HG03439 (cell line): Measurements from ENCODE around the gene FA2H.

ENCODE experiments used
- ATAC-seq: cut with Tn5 transposase; IDR thresholded peaks from one replicate; pipeline ENCODE4 v1.9.1; 2021; ENCODE audit warnings: mild to moderate bottlenecking, moderate library complexity; ENCODE audit not compliant: unreplicated experiment

Gene FA2H

DNA sequence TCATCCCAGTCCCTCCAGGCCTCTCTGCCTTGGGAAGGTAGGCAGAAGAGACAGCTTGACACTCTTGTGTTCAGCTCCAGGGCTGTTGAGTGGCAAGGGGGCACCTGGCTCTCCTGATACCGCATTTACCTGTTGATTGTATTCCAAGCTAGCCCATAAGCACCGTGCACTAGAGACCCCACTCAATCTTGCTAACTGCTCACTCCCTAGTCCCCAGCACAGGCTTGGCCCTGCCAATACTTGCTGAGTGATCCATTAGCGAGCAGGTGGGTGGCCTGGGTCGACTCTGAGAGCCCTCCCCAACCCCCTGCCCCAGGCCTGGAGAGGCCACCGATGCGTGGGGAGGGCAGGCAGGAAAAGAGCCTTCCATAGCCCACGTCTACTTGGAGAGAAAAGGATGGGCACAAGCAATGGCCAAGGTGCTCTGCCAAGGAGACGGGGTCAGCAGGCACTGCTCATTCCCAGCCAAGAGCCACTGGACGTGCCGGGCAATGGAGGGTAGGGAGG is 29.5 kb downstream of the FA2H start:
- ATAC-seq, result no peak

DNA sequence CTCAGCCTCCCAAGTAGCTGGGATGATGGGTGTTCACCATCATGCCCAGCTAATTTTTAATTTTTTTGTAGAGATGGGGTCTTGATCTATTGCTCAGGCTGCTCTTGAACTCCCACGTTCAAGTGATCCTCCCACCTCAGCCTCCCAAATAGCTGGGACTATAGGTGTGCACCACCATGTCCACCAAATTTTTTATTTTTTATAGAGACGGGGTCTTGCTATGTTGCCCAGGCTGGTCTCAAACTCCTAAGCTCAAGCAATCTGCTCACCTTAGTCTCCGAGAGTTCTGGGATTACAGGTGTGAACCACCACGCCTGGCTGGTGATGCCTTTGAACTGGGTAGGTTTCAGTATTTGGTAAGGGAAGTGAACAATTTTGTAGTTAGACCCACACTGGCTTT is 30.1 kb downstream of the FA2H start:
- no peak for ATAC-seq

DNA sequence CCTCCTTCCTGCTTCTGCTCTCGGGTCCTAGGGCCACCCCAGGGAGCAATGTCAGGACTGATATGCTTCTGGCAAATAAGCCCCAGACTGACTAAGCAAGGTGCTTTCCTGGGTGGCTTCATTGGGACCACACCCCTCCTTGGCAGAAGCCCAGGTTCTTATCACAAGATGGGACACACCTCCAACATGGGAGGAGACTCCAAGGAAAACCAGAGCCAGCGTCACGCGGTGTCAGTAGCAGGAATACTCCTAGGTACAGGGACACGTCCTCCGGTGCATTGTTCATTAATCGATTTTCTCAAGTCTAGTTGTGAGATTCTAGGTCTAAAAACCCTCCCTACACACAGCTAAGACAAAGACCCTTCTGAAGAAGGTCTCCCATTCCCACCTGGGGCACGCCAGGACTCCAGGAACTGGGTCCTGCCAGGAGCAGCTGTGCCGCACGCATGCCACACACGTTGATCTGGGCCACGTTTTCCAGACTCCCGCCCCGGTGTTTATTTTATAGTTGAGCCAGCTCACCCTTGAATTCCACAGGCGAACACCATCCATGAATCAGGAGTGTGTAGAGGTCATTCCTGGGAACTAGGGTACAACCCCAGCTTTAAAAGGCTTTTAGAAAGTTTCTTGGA is 30.8 kb downstream of the FA2H start:
- ATAC-seq, result no peak

DNA sequence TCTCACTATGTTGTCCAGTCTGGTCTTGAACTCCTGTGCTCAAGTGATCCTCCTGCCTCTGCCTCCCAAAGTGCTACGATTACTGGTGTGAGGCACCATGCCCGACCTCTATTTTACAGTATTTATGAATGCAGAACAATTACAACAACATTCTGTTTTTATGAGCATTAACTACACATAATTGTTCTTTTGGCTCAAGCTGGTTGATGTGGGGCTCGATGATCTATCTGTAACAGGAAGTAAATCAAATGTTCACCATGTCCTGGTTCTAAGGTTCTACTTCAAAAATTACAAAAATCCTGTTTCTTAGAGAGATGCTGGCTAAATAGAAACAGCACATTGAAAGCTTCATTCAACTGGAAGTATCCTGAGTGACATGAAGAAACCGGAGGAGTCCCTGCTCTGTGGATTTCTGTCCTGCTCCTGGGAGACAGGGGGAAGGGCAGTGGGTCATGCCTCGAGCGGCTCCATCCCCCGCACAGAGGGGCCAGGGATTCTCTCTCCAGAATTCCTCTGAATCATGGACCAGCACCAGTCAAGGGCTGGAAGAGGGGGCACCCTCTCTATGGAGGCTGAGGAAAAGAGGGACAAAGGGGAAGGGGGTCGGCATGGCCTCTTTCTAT is 31.5 kb downstream of the FA2H start:
- ATAC-seq, result no peak

DNA sequence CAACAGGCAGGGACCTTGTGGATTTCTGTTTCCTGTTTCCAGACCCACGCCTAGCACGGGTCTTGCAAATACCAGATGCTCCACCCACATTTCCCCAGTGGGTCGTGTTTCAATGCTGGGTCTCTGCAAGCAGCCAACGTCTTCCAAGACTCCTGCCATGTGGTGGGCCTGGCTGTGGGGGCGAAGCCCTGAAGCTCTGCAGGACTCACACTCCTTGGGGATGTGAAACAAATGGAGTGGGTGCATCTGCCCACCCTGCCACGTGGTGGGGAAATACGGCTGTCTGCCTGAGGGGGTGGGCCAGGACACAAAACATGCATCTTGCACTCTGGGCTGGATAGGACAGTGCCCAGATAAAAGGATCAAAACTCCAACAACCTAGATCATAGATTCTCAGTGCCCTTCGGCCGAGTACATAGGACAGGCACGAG is 32.6 kb downstream of the FA2H start:
- no peak for ATAC-seq

DNA sequence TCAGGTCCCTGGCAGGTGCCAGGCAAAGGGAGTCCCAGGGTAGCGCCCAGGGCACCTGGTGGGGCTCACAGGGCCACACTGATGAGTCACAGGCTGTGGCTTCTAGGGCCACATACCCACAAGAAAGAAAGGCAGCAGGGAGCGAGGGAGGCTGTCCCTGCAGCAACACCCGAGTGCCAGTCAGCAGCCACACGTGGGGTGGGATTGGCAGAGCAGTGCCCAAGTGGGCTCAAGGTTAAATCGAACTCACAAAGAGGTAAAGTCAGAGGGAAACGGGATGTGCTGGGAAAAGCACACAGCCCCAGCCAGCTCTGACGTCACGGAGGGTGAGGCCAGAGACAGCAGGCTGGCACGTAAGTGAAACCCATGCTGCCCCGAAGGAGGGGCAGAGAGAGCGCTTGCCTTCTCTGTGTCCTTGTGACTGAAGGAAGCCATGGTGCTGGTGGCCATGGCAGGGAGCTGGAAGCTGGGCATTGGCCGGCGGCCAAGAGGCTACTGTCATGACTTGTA is 33.8 kb downstream of the FA2H start:
- ATAC-seq, result no peak

DNA sequence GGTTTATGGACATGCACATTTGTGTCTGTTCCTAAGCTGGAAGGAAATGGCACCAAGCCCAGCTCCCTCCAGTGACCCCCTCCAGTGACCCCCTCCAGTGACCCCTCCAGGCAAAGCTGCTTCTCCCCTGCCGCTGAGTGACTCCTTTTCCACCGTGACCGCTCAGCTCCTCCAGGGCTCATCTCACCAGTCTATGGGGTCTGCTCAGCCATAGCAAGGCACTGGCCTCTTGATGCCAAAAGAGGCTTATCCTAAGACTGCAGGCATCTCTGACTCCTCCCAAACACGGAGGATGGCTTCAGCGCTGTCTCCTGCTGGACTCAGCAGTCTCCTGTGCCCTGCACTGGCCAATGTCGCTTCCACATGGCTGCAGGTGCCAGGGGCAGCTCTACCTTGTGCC is 35.3 kb downstream of the FA2H start:
- ATAC-seq, result no peak

DNA sequence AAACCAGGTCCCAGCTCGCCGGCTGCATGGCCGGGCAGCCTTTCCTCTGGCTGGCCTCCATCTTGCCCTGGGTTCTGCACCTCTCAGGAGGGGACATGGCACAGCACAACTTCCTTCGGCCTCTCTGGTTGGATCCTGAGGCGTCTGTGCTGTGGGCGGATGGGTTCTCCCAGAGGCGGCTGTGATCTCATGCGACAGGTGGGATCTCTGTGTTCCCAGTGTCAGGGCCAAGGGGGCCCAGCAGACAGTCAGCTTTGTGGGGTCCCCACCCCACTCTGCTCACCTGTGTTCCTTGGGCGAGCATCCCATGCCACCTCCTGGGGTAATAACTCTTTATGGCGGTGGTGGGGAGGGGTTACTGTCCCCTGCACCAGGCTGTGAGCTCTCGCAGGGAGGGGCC is 35.8 kb downstream of the FA2H start:
- ATAC-seq, result no peak

DNA sequence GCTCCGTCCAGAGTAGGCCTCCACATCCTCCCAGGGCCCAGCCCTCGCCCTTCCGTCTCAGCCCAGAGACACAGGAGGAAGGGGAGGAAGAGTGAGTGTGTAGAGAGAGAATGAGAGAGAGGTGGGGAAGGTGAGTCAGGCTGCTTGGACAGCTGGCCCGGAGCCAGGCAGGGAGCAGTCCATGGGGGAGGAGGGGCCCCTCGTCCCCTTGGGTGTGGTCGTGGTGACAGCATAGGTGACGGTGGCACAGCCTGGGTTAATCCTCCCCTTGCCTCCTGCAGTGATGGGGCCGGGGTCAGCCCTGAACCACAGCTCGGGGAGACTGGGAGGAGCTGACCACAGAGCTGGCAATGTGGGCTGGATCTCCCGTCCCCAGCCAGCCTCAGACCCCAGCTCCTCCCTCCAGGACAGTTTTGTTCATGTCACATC is 36.5 kb downstream of the FA2H start:
- ATAC-seq, result no peak

DNA sequence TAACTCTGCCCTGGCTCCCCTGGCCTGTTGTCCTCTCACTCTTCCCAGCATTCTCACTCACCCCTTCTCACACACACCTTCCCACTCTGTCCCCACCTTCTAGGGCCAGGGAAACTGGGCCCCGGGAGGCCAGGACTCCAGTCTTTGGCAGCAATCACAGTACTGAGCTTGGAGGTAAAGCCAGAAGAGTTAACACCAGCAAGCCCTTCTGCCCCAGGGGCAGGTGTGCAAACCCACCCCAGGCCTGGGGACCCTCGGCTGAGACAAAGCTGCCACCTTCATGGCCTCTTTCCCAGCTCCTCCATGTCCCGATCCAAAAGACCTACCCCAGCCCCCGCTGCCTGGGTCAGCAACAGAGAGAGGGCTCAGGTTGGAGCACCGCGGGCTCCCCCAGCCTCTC is 37.1 kb downstream of the FA2H start:
- ATAC-seq, result no peak

DNA sequence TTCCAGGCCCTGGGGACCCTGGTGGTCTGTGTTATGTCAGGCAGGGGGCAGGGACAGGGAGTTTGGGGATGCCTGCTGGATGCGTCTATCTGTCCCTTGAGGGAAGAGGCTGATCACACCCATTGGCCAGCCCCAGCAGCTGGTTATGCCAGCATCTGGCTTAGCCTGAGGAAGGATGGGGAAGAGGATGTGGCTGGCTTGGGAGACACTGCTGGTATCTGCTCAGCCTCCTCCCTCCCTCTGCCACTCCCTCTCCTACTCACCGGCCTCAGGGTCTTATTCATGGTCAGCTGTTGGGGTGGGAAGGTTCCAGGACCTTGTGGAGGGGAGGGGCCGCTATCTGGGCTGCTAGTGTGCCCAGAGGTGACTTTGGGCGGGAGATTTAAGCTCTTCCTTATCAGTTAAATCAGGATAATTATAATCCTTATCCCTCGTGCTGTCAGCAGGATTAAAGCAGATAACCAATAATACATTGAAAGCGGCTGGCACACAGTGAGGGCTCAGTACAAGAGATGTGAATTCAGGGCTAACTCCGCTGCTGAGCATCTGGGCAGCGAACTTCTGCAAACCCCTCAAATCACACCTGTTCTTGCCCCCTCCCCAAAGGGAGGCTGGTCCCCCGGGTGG is 38.0 kb downstream of the FA2H start:
- ATAC-seq, result no peak

DNA sequence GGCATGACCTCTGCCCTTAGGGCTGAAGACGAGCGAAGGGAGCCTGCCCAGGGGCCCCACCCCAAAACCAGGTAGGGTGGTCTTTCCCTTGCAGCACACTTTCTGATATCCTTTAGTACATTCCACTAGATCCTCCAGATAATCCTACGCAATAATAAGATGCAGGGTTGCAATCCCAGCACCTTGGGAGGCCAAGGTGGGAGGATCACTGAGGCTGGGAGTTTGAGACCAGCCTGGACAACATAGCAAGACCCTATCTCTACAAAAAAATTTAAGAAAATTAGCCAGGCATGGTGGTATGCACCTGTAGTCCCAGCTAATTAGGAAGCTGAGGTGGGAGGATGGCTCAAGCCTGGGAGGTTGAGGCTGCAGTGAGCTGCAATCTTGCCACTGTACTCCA is 39.1 kb downstream of the FA2H start:
- no peak for ATAC-seq

DNA sequence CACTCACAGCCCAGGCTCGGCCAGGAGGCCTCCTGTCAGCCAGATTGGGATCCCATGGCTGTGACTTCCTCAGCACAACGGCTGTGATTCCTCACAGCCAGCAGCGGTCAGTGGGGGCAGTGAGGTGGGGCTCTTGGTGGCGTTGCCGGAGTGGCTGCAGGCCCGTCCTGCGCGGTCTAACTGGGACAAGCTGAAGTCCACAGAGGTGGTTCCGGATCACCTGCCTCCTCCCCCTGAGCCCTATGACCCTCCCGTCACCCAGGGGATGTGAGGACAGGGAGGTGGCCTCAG is 39.5 kb downstream of the FA2H start:
- ATAC-seq, result no peak

DNA sequence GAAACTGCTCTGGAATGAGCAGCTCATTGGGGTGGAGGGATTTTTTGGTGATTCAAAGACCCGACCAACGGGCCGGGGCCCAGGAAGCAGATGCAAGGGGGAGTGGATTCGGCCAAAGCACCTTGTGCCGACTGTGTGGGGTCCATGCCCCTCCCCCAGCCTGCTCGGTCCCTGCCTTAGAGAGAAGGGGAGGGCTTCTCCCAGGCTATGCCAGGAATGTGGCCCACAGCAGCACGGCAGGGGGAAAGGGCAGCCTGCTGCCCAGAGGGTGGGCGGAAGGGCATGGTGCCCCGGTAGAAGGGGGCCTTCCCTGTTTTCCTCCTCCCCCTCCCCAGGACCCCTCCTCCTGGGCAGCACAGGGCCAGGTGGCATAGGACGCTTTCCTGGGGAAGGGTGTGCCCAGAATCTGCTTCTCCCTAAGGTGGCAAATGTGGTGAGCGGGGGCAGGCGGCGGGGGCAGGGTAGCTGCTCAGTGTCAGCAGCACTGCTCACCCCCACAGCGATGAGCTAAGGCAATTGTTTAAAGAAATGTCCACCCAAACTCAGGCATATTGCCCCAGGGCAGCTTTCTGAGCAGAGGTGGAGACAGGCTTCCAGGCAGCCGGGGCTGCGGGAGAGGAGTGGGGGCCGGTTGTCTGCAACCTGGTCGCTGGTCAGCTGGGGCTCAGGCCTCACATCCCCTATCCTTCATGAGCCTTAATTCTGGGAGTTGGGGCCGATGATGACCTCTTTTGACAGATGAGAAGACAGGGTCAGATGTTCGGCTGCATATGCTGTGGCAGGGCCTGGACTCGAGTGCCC is 40.1 kb downstream of the FA2H start:
- no peak for ATAC-seq

DNA sequence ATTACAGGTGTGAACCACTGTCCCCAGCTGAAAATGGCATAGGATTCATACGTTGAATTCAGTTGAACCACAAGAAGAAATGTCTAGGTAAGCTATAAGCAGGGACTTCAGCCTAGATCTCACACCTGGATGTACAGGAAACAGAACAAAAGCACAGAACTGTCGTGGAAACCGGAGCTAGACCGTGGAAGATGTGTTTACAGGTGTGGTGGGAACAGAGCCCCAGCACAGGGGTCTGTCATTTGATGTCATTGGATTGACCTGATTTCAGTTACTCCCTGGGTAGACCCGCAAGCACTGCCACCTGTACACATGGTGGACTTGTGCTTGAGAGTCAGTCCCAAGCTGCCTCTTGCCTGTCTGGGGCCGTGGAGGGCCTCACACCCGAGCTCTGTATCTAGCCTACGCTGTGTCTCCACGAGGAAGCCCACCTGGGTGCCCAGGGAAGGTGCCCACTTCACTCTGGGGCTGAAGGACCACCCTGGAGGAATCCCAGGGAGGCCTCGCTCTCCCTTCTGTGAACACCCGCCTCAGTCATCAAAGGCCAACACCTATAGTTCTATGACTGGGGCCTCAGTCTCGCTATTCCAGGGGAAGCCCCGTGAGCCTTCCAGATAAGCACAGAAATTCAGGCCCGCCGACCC is 41.8 kb downstream of the FA2H start:
- ATAC-seq, result no peak

DNA sequence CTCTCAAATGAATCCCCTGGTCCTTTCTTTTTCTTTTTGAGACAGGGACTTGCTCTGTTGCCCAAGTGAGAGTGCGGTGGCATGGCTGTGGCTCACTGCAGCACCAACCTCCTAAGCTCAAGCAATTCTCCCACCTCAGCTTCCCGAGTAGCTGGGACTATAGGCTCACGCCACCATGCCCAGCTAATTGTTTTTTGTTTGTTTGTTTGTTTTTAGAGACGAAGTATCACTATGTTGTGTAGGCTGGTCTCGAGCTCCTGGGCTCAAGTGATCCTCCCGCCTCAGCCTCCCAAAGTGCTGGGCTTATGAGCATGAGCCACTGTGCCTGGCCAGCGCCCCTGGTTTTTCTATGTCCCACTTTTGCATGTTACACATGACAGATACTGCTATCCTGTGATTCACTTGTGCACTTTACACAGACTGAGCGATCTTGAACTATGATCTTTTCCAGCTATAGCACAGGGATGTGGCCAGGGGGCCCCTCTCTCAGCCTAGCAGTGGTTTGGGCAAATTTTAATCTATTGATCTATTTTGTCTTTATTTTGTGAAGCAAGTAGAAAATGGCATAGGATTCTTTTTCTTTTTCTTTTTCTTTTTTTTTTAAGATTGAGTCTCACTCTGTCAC is 42.7 kb downstream of the FA2H start:
- no peak for ATAC-seq

DNA sequence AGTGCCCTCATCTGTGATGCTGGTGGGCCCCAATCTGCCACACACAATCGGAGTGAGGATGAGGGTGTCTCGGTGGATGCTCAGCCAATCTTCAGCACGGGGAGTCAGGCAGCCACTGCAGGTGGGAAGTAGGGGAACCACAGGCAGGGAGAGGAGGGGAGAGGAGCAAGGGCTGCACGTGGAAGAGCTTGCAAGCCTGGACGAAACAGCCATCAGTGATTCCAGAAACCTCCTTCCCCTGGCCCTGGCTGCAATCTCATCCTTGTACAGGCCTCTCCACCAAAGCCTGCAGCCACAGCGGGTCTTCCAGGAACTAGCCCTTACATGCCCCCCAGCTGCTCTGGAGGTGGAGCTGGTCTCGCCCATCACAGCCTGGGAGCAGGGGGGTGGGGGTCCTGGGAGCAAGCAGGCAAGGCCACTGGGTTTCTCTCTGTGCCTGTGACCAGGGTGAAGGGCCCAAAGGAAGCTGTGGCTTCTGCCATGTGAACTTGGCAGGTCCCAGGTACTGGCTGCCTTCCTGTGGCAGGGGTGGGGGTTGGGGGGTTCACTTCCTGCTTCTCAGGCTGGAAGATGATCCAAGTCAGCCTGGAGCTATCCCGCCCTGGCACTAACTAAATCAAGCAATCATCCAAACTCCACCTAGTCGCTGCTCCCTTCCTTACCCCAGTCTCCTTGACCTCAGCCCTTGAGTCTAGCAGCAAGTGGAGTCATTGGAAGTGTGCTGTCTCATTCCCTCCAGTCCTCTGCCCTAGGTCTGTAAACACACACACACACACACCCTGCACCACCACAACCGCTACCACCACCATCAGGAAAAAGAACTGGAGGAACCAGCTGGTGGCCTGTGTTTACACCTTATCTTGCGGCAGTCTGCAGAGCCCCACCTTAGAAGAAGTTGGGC is 44.6 kb downstream of the FA2H start:
- ATAC-seq, result no peak

DNA sequence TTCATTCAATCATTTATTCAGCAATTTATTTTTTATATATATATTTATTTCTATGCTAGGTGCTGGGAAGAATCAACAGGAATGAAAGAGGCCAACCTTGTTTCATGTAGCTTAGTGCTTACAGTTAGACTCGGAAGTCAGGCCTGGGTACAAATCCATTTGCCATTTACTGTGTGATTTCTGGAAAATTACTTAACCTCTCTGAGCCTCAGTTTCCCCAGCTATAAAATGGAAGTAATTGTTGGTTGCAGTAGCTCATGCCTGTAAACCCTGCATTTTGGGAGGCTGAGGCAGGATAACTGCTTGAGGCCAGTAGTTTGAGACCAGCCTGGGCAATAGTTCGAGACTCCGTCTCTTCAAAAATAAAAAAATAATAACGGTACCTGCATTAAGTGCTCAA is 46.7 kb downstream of the FA2H start:
- ATAC-seq, result no peak

DNA sequence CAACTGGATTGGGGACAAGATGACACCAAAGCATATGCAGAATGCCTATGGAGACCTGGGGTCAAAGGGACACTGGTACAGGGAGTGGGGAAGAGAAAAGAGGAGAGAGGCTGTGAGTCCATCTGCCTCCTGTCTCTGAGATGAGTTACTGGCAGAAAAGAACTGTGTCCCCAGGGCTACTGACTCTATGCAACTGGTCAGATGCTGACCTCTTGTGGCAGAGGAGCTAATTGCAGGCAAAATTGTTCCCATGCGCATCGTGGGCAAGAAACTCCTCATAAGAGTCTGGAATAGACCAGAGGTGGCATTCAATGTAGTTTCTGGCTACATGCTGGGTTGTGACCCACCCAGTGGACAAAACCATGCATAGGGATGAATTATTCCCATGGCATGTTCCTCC is 47.9 kb downstream of the FA2H start:
- no peak for ATAC-seq
